Measurements from ENCODE around the gene SSU72. TPM values are rescaled to one million over a fixed set of nuclear protein-coding genes. Genes with fewer than 3 reads are reported as not detected.

SSU72 gene
- total RNA-seq, 1 donor from 2014 or later: 118 TPM

DNA sequence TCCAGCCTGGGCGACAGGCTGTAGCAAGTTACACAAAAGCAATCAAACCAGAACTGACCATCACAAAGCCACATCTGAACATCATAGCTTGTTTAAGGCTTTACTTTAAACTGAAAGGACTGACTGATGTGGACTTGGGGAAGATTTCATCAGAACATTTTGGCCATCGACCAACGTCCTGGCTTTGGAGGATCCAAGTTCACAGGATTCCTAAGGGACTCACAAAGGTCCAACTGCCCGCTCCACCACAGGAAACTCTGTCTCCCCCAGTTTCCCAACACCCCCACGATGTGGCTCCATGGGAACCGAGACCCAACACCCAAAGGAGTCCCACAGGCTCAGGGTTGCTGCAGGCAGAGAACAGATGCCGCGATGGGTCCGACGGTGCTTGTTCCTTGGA lies 9.3 kb downstream of the SSU72 start:
- no peak overlapping the region for H3K4me3 Mint-ChIP-seq (ENCODE audit: low read depth)
- no peaks in the 10 kb centered on the region for H3K27me3 Mint-ChIP-seq
- H3K27ac Mint-ChIP-seq: peak overlapping the region; percentile 47
- no peaks in the 10 kb centered on the region for H3K9me3 Mint-ChIP-seq (ENCODE audit: low read depth)
- TF ChIP-seq, protein P1, sequence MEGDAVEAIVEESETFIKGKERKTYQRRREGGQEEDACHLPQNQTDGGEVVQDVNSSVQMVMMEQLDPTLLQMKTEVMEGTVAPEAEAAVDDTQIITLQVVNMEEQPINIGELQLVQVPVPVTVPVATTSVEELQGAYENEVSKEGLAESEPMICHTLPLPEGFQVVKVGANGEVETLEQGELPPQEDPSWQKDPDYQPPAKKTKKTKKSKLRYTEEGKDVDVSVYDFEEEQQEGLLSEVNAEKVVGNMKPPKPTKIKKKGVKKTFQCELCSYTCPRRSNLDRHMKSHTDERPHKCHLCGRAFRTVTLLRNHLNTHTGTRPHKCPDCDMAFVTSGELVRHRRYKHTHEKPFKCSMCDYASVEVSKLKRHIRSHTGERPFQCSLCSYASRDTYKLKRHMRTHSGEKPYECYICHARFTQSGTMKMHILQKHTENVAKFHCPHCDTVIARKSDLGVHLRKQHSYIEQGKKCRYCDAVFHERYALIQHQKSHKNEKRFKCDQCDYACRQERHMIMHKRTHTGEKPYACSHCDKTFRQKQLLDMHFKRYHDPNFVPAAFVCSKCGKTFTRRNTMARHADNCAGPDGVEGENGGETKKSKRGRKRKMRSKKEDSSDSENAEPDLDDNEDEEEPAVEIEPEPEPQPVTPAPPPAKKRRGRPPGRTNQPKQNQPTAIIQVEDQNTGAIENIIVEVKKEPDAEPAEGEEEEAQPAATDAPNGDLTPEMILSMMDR (IDR thresholded peaks at IDR 0.05; ENCODE audit: unreplicated experiment): no peak
- no peak for DNase-seq (ENCODE audit: low spot score, unreplicated experiment)
- H3K4me1 Mint-ChIP-seq (ENCODE audit: low read depth): no peaks in the 10 kb centered on the region
- peaks cover 18% of the 10 kb centered on the region for H3K36me3 Mint-ChIP-seq (ENCODE audit: insufficient read depth)

DNA sequence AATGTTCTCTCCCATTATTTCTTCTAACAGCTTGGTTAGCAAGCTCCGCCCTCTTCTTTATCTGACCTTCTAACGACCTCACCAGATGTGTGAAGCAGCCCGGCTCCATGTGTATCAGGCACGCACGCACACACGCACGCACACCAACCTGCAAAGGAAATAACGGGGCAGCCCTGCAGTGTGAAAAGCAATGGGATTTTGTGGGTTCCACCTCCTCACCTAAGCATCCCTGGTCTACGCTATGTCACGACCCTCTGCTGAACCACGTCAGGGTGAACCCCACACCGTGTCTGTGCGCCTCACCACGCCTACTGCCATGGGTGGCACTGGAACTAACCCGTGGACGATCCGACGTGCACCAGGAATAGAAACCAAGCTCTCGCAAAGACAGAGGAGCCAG lies 10.4 kb downstream of the SSU72 start:
- Mint-ChIP-seq H3K36me3 (ENCODE audit: insufficient read depth) (peaks cover 17% of the 10 kb centered on the region), H3K27ac (no peak overlapping the region), H3K4me1 (ENCODE audit: low read depth) (no peaks in the 10 kb centered on the region), H3K4me3 (ENCODE audit: low read depth) (no peak overlapping the region), H3K9me3 (ENCODE audit: low read depth) (no peaks in the 10 kb centered on the region), H3K27me3 (no peaks in the 10 kb centered on the region)
- DNase-seq (ENCODE audit: low spot score, unreplicated experiment): no peak
- TF ChIP-seq, protein P1 (IDR thresholded peaks at IDR 0.05; ENCODE audit: unreplicated experiment): no peak

DNA sequence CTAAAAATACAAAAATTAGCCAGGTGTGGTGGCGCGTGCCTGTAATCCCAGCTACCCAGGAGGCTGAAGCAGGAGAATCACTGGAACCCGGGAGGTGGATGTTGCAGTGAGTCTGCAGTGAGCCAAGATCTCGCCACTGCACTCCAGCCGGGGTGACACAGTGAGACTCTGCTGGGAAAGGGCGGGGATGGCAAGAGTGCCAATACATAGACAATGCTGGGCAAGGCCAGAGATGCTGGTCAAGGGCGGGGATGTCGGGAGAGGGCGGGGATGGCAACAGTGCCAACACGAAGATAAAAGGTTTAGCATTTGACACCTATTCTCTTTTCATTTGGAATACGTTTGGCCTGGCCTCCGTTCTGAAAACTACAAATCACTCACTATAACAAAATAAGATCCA lies 11.0 kb downstream of the SSU72 start:
- Mint-ChIP-seq H3K4me1 (ENCODE audit: low read depth) (no peaks in the 10 kb centered on the region), H3K27me3 (no peaks in the 10 kb centered on the region), H3K27ac (peak overlapping the region; percentile 59), H3K36me3 (ENCODE audit: insufficient read depth) (peaks cover 17% of the 10 kb centered on the region), H3K4me3 (ENCODE audit: low read depth) (no peak overlapping the region), H3K9me3 (ENCODE audit: low read depth) (no peaks in the 10 kb centered on the region)
- TF ChIP-seq, protein P1 (IDR thresholded peaks at IDR 0.05; ENCODE audit: unreplicated experiment): no peak
- no peak for DNase-seq (ENCODE audit: low spot score, unreplicated experiment)

DNA sequence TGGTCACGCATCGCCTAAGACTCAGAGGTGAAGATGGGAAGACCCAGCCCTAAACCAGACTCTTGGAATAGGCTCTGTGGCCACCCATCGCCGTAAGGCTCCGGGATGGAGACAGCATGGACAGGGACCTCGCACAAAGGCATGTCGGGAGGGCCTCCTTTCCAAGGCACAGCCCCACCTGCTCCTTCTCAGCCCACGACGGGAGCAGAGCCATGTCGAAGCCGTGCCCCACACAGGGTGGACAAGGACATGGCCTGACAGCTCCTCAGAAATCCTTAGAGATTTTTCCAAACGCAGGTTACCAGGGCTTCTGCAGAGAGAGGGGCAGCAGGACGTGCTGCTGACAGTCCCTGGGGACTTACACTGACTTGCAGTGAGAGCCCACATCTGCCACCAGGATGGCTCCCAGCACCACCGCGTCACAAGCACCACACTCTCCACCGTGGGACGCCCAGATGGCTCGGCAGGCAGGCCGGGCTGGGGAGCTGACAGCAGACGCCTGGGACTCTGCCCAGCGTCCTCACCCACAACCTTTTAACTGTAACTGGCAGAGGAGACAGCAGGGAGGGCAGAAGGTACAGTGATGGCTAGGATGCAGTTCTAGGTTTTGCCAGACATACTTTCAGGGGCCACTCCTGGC lies 12.0 kb downstream of the SSU72 start:
- H3K27me3 Mint-ChIP-seq: no peaks in the 10 kb centered on the region
- no peak overlapping the region for H3K27ac Mint-ChIP-seq
- no peak for DNase-seq (ENCODE audit: low spot score, unreplicated experiment)
- TF ChIP-seq, protein P1 (IDR thresholded peaks at IDR 0.05; ENCODE audit: unreplicated experiment): no peak
- H3K4me3 Mint-ChIP-seq (ENCODE audit: low read depth): no peak overlapping the region
- H3K4me1 Mint-ChIP-seq (ENCODE audit: low read depth): no peaks in the 10 kb centered on the region
- H3K36me3 Mint-ChIP-seq (ENCODE audit: insufficient read depth): peaks cover 17% of the 10 kb centered on the region
- no peaks in the 10 kb centered on the region for H3K9me3 Mint-ChIP-seq (ENCODE audit: low read depth)

DNA sequence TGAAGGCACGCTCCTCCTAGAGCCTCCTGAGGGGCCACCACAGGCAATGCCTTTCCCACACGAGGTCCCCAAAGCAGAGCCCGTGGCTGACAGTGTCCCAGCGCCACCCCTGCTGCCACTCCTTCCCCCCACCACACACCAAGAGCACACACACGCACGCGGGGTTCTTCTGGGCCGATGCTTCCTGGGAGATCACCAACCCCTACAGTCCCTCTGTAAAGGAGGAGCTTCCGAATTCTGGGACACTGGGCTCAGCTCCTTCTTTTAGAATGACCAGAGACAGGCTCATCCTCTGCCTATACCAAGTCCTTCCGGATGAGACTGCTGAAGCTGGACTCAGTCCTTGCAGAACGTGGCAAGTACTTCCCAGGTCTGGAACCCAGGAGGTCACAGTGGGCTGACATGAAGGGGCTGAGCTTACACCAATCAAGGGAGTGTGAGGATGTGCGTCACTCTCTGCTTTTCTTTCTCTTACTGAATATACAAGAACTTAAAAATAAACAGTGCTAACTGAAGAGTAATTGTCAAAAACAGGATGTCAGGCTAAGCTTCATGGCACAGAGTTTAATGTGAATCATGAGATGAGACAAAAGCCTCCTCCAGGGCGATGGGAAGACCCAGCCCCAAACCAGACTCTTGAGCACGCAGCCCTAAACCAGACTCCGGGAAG lies 12.7 kb downstream of the SSU72 start:
- no peaks in the 10 kb centered on the region for H3K27me3 Mint-ChIP-seq
- no peak overlapping the region for H3K27ac Mint-ChIP-seq
- no peaks in the 10 kb centered on the region for H3K4me1 Mint-ChIP-seq (ENCODE audit: low read depth)
- no peak for DNase-seq (ENCODE audit: low spot score, unreplicated experiment)
- TF ChIP-seq, protein P1 (IDR thresholded peaks at IDR 0.05; ENCODE audit: unreplicated experiment): no peak
- H3K36me3 Mint-ChIP-seq (ENCODE audit: insufficient read depth): peaks cover 17% of the 10 kb centered on the region
- no peak overlapping the region for H3K4me3 Mint-ChIP-seq (ENCODE audit: low read depth)
- no peaks in the 10 kb centered on the region for H3K9me3 Mint-ChIP-seq (ENCODE audit: low read depth)

Measured in progenitor cell of endocrine pancreas (in vitro differentiated cells).